PFSK-1 (cell line): Measurements from ENCODE around the gene PSMC3IP.
A peak's percentile ranks its signal among the peaks of the same experiment; 100 is the strongest.

Source experiments
- FOXP2 ChIP-seq: optimal IDR thresholded peaks from 2 replicates; pipeline ENCODE3; 2011; ENCODE audit warnings: borderline replicate concordance, control low read depth, inconsistent platforms; ENCODE audit not compliant: insufficient read depth; ENCODE audit errors: extremely low read length, extremely low read depth
- POLR2AphosphoS5 ChIP-seq: IDR thresholded peaks from 2 replicates; pipeline ENCODE4 v1.6.1; 2012; ENCODE audit warnings: low read depth, mild to moderate bottlenecking, control low read depth, low read length, moderate library complexity
- SIN3A ChIP-seq: IDR thresholded peaks from 2 replicates; pipeline ENCODE4 v1.6.1; 2012; ENCODE audit warnings: mild to moderate bottlenecking, low read length, moderate library complexity, borderline replicate concordance; ENCODE audit not compliant: insufficient read depth
- TAF1 ChIP-seq: IDR thresholded peaks from 2 replicates; pipeline ENCODE4 v1.6.1; 2012; ENCODE audit warnings: low read length, control low read depth, borderline replicate concordance; ENCODE audit not compliant: insufficient read depth
- TF ChIP-seq, protein P1 (sequence below), 2 experiments: IDR thresholded peaks; 2 replicates each; pipeline versions ENCODE4 v1.6.1 to v1.8.0; 2011 to 2012; ENCODE audit warnings: low read depth in 2 of 2, low read length in 2 of 2, control low read depth in 1 of 2, inconsistent platforms in 1 of 2, mild to moderate bottlenecking in 1 of 2, moderate library complexity in 1 of 2; ENCODE audit not compliant: insufficient read depth in 1 of 2

PSMC3IP gene

GRCh38 chr17:42555122-42555622 is 22.4 kb downstream of the PSMC3IP start:
- TF ChIP-seq SIN3A (no peak), TAF1 (no peak), FOXP2 (no peak), POLR2AphosphoS5 (no peak)
- TF ChIP-seq, protein P1, sequence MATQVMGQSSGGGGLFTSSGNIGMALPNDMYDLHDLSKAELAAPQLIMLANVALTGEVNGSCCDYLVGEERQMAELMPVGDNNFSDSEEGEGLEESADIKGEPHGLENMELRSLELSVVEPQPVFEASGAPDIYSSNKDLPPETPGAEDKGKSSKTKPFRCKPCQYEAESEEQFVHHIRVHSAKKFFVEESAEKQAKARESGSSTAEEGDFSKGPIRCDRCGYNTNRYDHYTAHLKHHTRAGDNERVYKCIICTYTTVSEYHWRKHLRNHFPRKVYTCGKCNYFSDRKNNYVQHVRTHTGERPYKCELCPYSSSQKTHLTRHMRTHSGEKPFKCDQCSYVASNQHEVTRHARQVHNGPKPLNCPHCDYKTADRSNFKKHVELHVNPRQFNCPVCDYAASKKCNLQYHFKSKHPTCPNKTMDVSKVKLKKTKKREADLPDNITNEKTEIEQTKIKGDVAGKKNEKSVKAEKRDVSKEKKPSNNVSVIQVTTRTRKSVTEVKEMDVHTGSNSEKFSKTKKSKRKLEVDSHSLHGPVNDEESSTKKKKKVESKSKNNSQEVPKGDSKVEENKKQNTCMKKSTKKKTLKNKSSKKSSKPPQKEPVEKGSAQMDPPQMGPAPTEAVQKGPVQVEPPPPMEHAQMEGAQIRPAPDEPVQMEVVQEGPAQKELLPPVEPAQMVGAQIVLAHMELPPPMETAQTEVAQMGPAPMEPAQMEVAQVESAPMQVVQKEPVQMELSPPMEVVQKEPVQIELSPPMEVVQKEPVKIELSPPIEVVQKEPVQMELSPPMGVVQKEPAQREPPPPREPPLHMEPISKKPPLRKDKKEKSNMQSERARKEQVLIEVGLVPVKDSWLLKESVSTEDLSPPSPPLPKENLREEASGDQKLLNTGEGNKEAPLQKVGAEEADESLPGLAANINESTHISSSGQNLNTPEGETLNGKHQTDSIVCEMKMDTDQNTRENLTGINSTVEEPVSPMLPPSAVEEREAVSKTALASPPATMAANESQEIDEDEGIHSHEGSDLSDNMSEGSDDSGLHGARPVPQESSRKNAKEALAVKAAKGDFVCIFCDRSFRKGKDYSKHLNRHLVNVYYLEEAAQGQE (IDR thresholded peaks at IDR 0.05; ENCODE audit: insufficient read depth in 1 of 2, low read depth in 2 of 2, low read length in 2 of 2): no peak

DNA sequence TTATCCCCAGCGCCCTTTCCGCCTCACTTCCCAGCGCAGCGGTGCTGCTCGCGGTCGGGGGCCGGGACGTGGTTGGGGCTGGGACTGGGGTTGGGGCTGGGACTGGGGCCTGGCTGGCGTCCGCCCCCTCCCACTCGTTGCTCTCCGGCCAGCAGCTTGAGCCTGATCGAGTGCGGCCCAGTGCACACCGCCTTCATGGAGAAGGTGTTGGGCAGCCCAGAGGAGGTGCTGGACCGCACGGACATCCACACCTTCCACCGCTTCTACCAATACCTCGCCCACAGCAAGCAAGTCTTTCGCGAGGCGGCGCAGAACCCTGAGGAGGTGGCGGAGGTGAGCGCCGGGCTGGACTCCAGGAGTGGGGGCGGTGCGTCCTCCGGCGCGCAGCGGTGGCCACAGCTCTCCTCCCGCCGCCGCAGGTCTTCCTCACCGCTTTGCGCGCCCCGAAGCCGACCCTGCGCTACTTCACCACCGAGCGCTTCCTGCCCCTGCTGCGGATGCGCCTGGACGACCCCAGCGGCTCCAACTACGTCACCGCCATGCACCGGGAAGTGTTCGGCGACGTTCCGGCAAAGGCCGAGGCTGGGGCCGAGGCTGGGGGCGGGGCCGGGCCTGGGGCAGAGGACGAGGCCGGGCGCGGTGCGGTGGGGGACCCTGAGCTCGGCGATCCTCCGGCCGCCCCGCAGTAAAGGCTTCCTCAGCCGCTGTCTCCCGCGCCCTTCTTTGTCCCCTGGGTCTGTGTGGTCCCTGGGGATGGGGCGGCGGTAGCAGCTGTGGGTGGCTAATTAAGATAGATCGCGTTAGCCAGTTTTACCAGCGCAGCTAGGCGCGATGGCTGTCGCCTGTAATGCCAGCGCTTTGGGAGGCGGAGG is 23.0 kb downstream of the PSMC3IP start:
- TF ChIP-seq, protein P1 (IDR thresholded peaks at IDR 0.05; ENCODE audit: insufficient read depth in 1 of 2, low read depth in 2 of 2, low read length in 2 of 2): peak in 1 of 2 experiments; percentile 70; a peak in 2 of 4 replicates
- TF ChIP-seq SIN3A (peak; percentile 91), POLR2AphosphoS5 (peak; percentile 90), FOXP2 (peak; percentile 42), TAF1 (peak; percentile 95)

DNA sequence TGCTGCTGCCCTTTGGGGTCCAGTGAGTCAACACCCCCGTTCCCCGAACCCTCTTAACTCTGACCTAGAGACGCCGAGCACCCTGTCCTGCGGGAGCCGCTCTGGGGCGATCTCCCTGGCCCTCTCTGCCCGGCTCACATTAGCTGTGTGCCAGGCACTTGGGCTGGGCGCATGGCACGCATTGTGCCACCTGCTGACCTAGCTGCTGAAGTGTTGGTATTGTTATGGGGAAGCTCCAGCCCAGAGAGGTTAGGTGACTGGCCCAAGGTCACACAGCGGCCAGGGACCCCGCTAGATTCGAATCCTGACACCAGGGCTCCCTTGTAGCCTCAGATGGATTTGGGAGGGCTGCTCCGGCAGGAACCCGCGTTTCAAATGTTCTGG is 23.7 kb downstream of the PSMC3IP start:
- TF ChIP-seq POLR2AphosphoS5: no peak
- TF ChIP-seq, protein P1 (IDR thresholded peaks at IDR 0.05; ENCODE audit: insufficient read depth in 1 of 2, low read depth in 2 of 2, low read length in 2 of 2): no peak
- no peak for TF ChIP-seq SIN3A
- no peak for TF ChIP-seq FOXP2
- TF ChIP-seq TAF1: no peak

DNA sequence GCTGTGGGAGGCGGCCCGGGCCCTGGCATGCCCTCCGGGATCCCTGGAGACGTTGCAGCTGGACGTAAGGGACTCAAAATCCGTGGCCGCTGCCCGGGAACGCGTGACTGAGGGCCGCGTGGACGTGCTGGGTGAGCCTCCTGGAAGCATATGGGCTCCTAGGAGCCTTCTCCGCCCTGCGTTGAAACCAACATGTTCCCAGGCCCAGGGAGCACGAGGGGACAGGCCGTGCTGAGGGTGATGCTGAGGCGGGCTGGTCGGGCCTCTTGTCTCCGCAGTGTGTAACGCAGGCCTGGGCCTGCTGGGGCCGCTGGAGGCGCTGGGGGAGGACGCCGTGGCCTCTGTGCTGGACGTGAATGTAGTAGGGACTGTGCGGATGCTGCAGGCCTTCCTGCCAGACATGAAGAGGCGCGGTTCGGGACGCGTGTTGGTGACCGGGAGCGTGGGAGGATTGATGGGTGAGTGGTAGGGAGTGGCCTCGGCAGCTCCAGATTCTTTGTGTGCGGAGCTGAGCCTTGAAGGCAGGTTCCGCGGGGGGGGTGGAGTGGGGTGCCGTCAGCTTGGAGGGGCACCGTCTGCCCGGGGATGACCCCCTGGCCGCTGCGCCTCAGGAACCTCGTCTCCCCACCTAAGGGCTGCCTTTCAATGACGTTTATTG is 24.2 kb downstream of the PSMC3IP start:
- TF ChIP-seq FOXP2: no peak
- no peak for TF ChIP-seq POLR2AphosphoS5
- TF ChIP-seq, protein P1 (IDR thresholded peaks at IDR 0.05; ENCODE audit: insufficient read depth in 1 of 2, low read depth in 2 of 2, low read length in 2 of 2): no peak
- TF ChIP-seq SIN3A: no peak
